HEK293 (cell line): ENCODE results near the gene CNTN2.

Experiments
- CTCF ChIA-PET: fragments of 350-600 bp; formaldehyde crosslinking; extraction: SDS; loops from one replicate; lab custom pipeline; 2021; ENCODE audit warnings: antibody characterized with exemption; lab: Yijun Ruan, JAX
- POLR2A ChIA-PET: fragments of 300-600 bp; formaldehyde crosslinking; extraction: SDS; loops from one replicate; lab custom pipeline; 2020; ENCODE audit warnings: antibody characterized with exemption, inconsistent platforms; lab: Yijun Ruan, JAX
- H3K27ac ChIP-seq: fragments of 200-500 bp; sonication (Bioruptor generic); 2 replicates; pipeline ENCODE4 v1.5.1; 2014; ENCODE audit warnings: low read depth, low read length, control low read depth, inconsistent platforms; ENCODE audit errors: extremely low read depth
- H3K36me3 ChIP-seq, 2 experiments: fragments of 200-500 bp in 1 of 2; sonication (Bioruptor generic) in 1 of 2; 1 replicate in 1 of 2; 2 replicates in 1 of 2; pipeline ENCODE4 v1.5.1; 2014 to 2017; ENCODE audit warnings: inconsistent platforms in 2 of 2, low read length in 2 of 2; ENCODE audit not compliant: control insufficient read depth in 2 of 2, insufficient read depth in 1 of 2
- H3K4me1 ChIP-seq: fragments of 200-500 bp; sonication (Bioruptor generic); 2 replicates; pipeline ENCODE4 v1.5.1; 2014; ENCODE audit warnings: mild to moderate bottlenecking, low read length, inconsistent platforms; ENCODE audit not compliant: control insufficient read depth, insufficient read depth
- H3K4me3 ChIP-seq: 2 replicates; pipeline ENCODE4 v1.5.1; 2011; ENCODE audit warnings: low read depth, mild to moderate bottlenecking, control low read depth, low read length, moderate library complexity
- H3K9me3 ChIP-seq: fragments of 200-500 bp; sonication (Bioruptor generic); 2 replicates; pipeline ENCODE4 v1.5.1; 2014; ENCODE audit warnings: low read depth, low read length, inconsistent platforms; ENCODE audit not compliant: control insufficient read depth, insufficient read depth
- BCL11B ChIP-seq: fragments of 450-650 bp; formaldehyde crosslinking; IDR thresholded peaks from 2 replicates; pipeline ENCODE4 v1.5.1; 2016; ENCODE audit warnings: low read depth, missing biosample characterization, missing genetic modification characterization
- GLI4 ChIP-seq: fragments of 450-650 bp; formaldehyde crosslinking; IDR thresholded peaks from 2 replicates; pipeline ENCODE4 v1.5.1; 2016; ENCODE audit warnings: missing biosample characterization, missing genetic modification characterization
- TRIM28 ChIP-seq: IDR thresholded peaks from 2 replicates; pipeline ENCODE4 v1.6.1; 2011; ENCODE audit warnings: low read length, control low read depth, borderline replicate concordance
- YY2 ChIP-seq: fragments of 450-650 bp; formaldehyde crosslinking; IDR thresholded peaks from 2 replicates; pipeline ENCODE4 v1.5.1; 2016; ENCODE audit warnings: missing biosample characterization, missing genetic modification characterization
- ZBTB17 ChIP-seq: fragments of 450-650 bp; formaldehyde crosslinking; IDR thresholded peaks from 2 replicates; pipeline ENCODE4 v1.5.1; 2016; ENCODE audit warnings: missing biosample characterization, missing genetic modification characterization
- ZBTB7A ChIP-seq: fragments of 450-650 bp; formaldehyde crosslinking; IDR thresholded peaks from 2 replicates; pipeline ENCODE4 v1.5.1; 2016; ENCODE audit warnings: low read depth, missing biosample characterization, missing genetic modification characterization
- ZFHX2 ChIP-seq: fragments of 450-650 bp; formaldehyde crosslinking; conservative IDR thresholded peaks from 2 replicates; pipeline ENCODE4 v1.5.1; 2016; ENCODE audit warnings: missing biosample characterization, missing genetic modification characterization
- ZNF121 ChIP-seq: fragments of 450-650 bp; formaldehyde crosslinking; IDR thresholded peaks from 2 replicates; pipeline ENCODE4 v1.5.1; 2016; ENCODE audit warnings: missing biosample characterization, missing genetic modification characterization
- ZNF132 ChIP-seq: fragments of 450-650 bp; formaldehyde crosslinking; IDR thresholded peaks from 2 replicates; pipeline ENCODE4 v1.5.1; 2017; ENCODE audit warnings: missing biosample characterization, missing genetic modification characterization, borderline replicate concordance
- ZNF16 ChIP-seq: fragments of 450-650 bp; formaldehyde crosslinking; IDR thresholded peaks from 2 replicates; pipeline ENCODE4 v1.5.1; 2016; ENCODE audit warnings: low read depth, missing biosample characterization, missing genetic modification characterization
- ZNF223 ChIP-seq: fragments of 450-650 bp; formaldehyde crosslinking; IDR thresholded peaks from 2 replicates; pipeline ENCODE4 v1.5.1; 2016; ENCODE audit warnings: missing biosample characterization, missing genetic modification characterization
- ZNF433 ChIP-seq: fragments of 450-650 bp; formaldehyde crosslinking; IDR thresholded peaks from 2 replicates; pipeline ENCODE4 v1.5.1; 2016; ENCODE audit warnings: missing biosample characterization, missing genetic modification characterization, low read depth
- ZNF555 ChIP-seq: fragments of 450-650 bp; formaldehyde crosslinking; conservative IDR thresholded peaks from 2 replicates; pipeline ENCODE4 v1.5.1; 2017; ENCODE audit warnings: missing biosample characterization, mild to moderate bottlenecking, missing genetic modification characterization, inconsistent platforms
- ZNF621 ChIP-seq: fragments of 450-650 bp; formaldehyde crosslinking; IDR thresholded peaks from 2 replicates; pipeline ENCODE4 v1.5.1; 2017; ENCODE audit warnings: missing biosample characterization, missing genetic modification characterization
- ZNF623 ChIP-seq: fragments of 450-650 bp; formaldehyde crosslinking; IDR thresholded peaks from 2 replicates; pipeline ENCODE4 v1.5.1; 2016; ENCODE audit warnings: missing biosample characterization, missing genetic modification characterization
- ZNF629 ChIP-seq: fragments of 450-650 bp; formaldehyde crosslinking; IDR thresholded peaks from 2 replicates; pipeline ENCODE4 v1.5.1; 2017; ENCODE audit warnings: missing biosample characterization, missing genetic modification characterization
- TF ChIP-seq, protein P1 (sequence below): fragments of 450-650 bp; formaldehyde crosslinking; IDR thresholded peaks from 2 replicates; pipeline ENCODE4 v1.5.1; 2016; ENCODE audit warnings: missing biosample characterization, missing genetic modification characterization
- TF ChIP-seq, protein P2 (sequence below): fragments of 450-650 bp; formaldehyde crosslinking; conservative IDR thresholded peaks from 2 replicates; pipeline ENCODE4 v1.5.1; 2016; ENCODE audit warnings: low read depth, missing biosample characterization, missing genetic modification characterization
- TF ChIP-seq, protein P3 (sequence below): fragments of 450-650 bp; formaldehyde crosslinking; IDR thresholded peaks from 2 replicates; pipeline ENCODE4 v1.5.1; 2016; ENCODE audit warnings: missing biosample characterization, missing genetic modification characterization

The CNTN2 gene

DNA sequence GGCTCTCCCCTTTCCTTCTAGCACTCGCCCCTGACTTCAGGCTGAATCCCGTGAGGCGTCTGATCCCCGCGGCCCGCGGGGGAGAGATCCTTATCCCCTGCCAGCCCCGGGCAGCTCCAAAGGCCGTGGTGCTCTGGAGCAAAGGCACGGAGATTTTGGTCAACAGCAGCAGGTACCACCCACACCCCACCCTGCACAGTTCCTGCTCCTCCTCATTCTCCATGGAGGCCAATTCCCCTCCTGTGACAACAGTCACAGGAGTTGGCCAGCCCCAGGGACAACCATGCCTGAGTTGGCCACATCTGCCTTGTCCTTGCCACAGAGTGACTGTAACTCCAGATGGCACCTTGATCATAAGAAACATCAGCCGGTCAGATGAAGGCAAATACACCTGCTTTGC, 21.3 kb downstream of the CNTN2 start (continued):
- TF ChIP-seq ZNF16 (tag by site-specific recombination) (no peak), YY2 (tag by site-specific recombination) (no peak)
- TF ChIP-seq, all 188 proteins: peak for 0

DNA sequence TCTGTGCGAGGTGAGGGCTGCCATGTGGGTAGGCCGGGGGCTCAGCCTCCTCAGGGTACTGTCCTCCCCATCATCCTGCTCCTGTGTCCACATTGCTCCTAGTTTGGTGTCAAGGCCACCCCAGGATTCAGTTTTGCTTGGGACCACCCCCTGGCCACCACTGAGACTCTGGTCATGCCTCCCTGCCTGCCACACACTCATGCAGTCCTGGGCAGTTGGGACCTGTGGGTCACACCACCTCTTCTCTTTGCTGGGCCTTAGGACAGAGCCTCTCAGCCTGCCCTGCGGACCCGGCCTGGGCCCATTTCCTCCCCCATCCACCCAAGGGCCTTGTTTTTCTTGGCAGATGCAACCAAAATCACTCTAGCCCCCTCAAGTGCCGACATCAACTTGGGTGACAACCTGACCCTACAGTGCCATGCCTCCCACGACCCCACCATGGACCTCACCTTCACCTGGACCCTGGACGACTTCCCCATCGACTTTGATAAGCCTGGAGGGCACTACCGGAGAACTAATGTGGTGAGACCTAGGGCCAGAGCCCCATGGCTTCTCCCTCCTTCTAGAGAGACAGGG, 21.8 kb downstream of the CNTN2 start:
- CTCF ChIA-PET = interaction anchor here (0.6 kb wide), 1 partner anchor 15 kb away, joined by 3 read pairs; no protein-coding TSS in a partner anchor
- Histone ChIP-seq H3K4me1 (no peaks in the 10 kb centered on the region), H3K27ac (no peak overlapping the region), H3K9me3 (no peaks in the 10 kb centered on the region), H3K36me3 (no peaks in the 10 kb centered on the region), H3K4me3 (no peak overlapping the region)
- no peak for TF ChIP-seq ZNF16 (tag by site-specific recombination)
- TF ChIP-seq ZBTB17 (tag by site-specific recombination) = no peak
- no peak for TF ChIP-seq ZNF433
- no peak for TF ChIP-seq ZNF223 (tag by site-specific recombination)
- TF ChIP-seq ZNF121 (tag by site-specific recombination) = no peak
- TF ChIP-seq ZNF629 (tag by site-specific recombination) = no peak
- TF ChIP-seq, protein P1, sequence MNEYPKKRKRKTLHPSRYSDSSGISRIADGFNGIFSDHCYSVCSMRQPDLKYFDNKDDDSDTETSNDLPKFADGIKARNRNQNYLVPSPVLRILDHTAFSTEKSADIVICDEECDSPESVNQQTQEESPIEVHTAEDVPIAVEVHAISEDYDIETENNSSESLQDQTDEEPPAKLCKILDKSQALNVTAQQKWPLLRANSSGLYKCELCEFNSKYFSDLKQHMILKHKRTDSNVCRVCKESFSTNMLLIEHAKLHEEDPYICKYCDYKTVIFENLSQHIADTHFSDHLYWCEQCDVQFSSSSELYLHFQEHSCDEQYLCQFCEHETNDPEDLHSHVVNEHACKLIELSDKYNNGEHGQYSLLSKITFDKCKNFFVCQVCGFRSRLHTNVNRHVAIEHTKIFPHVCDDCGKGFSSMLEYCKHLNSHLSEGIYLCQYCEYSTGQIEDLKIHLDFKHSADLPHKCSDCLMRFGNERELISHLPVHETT (tag by site-specific recombination) = no peak
- TF ChIP-seq TRIM28 = no peak
- TF ChIP-seq YY2 (tag by site-specific recombination) = no peak
- POLR2A ChIA-PET = no interaction called here

DNA sequence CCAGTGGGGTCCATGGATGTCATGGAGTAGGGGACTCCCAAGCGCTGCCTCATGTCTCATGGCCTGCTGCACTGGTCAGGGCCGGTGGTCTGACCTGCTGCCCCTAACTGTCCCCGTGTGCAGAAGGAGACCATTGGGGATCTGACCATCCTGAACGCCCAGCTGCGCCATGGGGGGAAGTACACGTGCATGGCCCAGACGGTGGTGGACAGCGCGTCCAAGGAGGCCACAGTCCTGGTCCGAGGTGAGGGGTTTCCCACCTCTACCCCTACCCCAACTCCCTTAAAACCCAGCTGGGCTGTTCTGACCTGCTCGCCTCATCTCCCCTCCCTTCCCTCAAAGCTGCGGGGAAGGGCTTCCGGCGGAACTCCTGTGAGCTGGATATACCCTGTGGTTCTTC, 22.7 kb downstream of the CNTN2 start:
- Histone ChIP-seq H3K36me3 (no peaks in the 10 kb centered on the region), H3K9me3 (no peaks in the 10 kb centered on the region), H3K4me3 (no peak overlapping the region), H3K4me1 (no peaks in the 10 kb centered on the region), H3K27ac (no peak overlapping the region)
- POLR2A ChIA-PET = no interaction called here
- CTCF ChIA-PET = interaction anchor here (0.5 to 1.2 kb wide), 5 partner anchors 14 to 1396 kb away, joined by 3 to 8 read pairs (median 3); no protein-coding TSS in a partner anchor
- TF ChIP-seq ZNF132 (tag by site-specific recombination) = no peak
- no peak for TF ChIP-seq ZBTB7A (tag by site-specific recombination)
- TF ChIP-seq, protein P2, sequence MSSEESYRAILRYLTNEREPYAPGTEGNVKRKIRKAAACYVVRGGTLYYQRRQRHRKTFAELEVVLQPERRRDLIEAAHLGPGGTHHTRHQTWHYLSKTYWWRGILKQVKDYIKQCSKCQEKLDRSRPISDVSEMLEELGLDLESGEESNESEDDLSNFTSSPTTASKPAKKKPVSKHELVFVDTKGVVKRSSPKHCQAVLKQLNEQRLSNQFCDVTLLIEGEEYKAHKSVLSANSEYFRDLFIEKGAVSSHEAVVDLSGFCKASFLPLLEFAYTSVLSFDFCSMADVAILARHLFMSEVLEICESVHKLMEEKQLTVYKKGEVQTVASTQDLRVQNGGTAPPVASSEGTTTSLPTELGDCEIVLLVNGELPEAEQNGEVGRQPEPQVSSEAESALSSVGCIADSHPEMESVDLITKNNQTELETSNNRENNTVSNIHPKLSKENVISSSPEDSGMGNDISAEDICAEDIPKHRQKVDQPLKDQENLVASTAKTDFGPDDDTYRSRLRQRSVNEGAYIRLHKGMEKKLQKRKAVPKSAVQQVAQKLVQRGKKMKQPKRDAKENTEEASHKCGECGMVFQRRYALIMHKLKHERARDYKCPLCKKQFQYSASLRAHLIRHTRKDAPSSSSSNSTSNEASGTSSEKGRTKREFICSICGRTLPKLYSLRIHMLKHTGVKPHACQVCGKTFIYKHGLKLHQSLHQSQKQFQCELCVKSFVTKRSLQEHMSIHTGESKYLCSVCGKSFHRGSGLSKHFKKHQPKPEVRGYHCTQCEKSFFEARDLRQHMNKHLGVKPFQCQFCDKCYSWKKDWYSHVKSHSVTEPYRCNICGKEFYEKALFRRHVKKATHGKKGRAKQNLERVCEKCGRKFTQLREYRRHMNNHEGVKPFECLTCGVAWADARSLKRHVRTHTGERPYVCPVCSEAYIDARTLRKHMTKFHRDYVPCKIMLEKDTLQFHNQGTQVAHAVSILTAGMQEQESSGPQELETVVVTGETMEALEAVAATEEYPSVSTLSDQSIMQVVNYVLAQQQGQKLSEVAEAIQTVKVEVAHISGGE (tag by site-specific recombination) = no peak
- TF ChIP-seq ZNF623 (tag by site-specific recombination) = no peak
- no peak for TF ChIP-seq ZFHX2 (tag by site-specific recombination)
- TF ChIP-seq GLI4 (tag by site-specific recombination) = no peak
- TF ChIP-seq BCL11B (tag by site-specific recombination) = no peak
- TF ChIP-seq ZNF555 (tag by site-specific recombination) = no peak
- no peak for TF ChIP-seq ZNF621
- TF ChIP-seq, protein P3, sequence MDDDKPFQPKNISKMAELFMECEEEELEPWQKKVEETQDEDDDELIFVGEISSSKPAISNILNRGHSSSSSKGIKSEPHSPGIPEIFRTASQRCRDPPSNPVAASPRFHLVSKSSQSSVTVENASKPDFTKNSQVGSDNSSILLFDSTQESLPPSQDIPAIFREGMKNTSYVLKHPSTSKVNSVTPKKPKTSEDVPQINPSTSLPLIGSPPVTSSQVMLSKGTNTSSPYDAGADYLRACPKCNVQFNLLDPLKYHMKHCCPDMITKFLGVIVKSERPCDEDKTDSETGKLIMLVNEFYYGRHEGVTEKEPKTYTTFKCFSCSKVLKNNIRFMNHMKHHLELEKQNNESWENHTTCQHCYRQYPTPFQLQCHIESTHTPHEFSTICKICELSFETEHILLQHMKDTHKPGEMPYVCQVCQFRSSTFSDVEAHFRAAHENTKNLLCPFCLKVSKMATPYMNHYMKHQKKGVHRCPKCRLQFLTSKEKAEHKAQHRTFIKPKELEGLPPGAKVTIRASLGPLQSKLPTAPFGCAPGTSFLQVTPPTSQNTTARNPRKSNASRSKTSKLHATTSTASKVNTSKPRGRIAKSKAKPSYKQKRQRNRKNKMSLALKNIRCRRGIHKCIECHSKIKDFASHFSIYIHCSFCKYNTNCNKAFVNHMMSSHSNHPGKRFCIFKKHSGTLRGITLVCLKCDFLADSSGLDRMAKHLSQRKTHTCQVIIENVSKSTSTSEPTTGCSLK (tag by site-specific recombination) = no peak
